Thoracic aorta (tissue), 2 donors: Measurements from ENCODE around the gene FGGY. TPM values are rescaled to one million over a fixed set of nuclear protein-coding genes. Genes with fewer than 3 reads are reported as not detected.

Experiments
- ATAC-seq: fragments of 150-250 bp; one replicate; pipeline ENCODE4 v1.8.0; 2017; ENCODE audit warnings: low read depth; ENCODE audit not compliant: insufficient number of reproducible peaks, low FRiP score
- DNase-seq: peaks from one replicate; pipeline ENCODE4 v3.0.0-alpha.2; 2020; ENCODE audit warnings: low spot score
- H3K27ac ChIP-seq, 2 donors: fragments of 200-600 bp; sonication (generic); 1 replicate in 1 of 2; 2 replicates in 1 of 2; pipeline ENCODE4 v1.5.1; 2016; ENCODE audit warnings: mild to moderate bottlenecking in 2 of 2, moderate library complexity in 2 of 2
- H3K27me3 ChIP-seq: fragments of 200-600 bp; sonication (generic); replicated peaks from 2 replicates; pipeline ENCODE4 v1.6.0; 2016; ENCODE audit warnings: mild to moderate bottlenecking; ENCODE audit not compliant: insufficient read depth
- H3K36me3 ChIP-seq: fragments of 200-600 bp; sonication (generic); one replicate; pipeline ENCODE4 v1.5.1; 2016
- H3K4me1 ChIP-seq, 2 donors: fragments of 200-600 bp; sonication (generic); 1 replicate in 1 of 2; 2 replicates in 1 of 2; pipeline versions ENCODE4 v1.5.1 to v1.6.0; 2016; ENCODE audit warnings: low read depth in 2 of 2, mild to moderate bottlenecking in 1 of 2; ENCODE audit not compliant: control insufficient read depth in 1 of 2
- H3K4me3 ChIP-seq: fragments of 200-600 bp; sonication (generic); 2 replicates; pipeline ENCODE4 v1.5.1; 2016; ENCODE audit warnings: mild to moderate bottlenecking
- H3K9me3 ChIP-seq: fragments of 200-600 bp; sonication (generic); 2 replicates; pipeline ENCODE4 v1.5.1; 2016
- total RNA-seq, 2 donors: library from RNA; depleted of rRNA; stranded (reverse); fragments of >200 nt; gene quantifications; one replicate each; pipeline versions ENCODE4 v1.1.0 to v1.2.3, GENCODE V29; 2016
- TF ChIP-seq, protein P1 (sequence below): fragments of 200-600 bp; sonication (generic); IDR thresholded peaks from one replicate; pipeline ENCODE4 v1.5.1; 2019; ENCODE audit warnings: antibody characterized with exemption

FGGY gene
- total RNA-seq, 2 donors from 2014 or later = 6.5 to 9.9 TPM

GRCh38 chr1:59342801-59343575, 46.1 kb downstream of the FGGY start:
- H3K27me3 ChIP-seq = no peaks in the 10 kb centered on the region
- no peaks in the 10 kb centered on the region for H3K9me3 ChIP-seq
- DNase-seq = no peak
- no peaks in the 10 kb centered on the region for H3K4me1 ChIP-seq
- no peaks in the 10 kb centered on the region for H3K36me3 ChIP-seq
- no peak overlapping the region for H3K4me3 ChIP-seq
- TF ChIP-seq, protein P1, sequence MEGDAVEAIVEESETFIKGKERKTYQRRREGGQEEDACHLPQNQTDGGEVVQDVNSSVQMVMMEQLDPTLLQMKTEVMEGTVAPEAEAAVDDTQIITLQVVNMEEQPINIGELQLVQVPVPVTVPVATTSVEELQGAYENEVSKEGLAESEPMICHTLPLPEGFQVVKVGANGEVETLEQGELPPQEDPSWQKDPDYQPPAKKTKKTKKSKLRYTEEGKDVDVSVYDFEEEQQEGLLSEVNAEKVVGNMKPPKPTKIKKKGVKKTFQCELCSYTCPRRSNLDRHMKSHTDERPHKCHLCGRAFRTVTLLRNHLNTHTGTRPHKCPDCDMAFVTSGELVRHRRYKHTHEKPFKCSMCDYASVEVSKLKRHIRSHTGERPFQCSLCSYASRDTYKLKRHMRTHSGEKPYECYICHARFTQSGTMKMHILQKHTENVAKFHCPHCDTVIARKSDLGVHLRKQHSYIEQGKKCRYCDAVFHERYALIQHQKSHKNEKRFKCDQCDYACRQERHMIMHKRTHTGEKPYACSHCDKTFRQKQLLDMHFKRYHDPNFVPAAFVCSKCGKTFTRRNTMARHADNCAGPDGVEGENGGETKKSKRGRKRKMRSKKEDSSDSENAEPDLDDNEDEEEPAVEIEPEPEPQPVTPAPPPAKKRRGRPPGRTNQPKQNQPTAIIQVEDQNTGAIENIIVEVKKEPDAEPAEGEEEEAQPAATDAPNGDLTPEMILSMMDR = no peak
- no peak for ATAC-seq
- no peak overlapping the region for H3K27ac ChIP-seq

DNA sequence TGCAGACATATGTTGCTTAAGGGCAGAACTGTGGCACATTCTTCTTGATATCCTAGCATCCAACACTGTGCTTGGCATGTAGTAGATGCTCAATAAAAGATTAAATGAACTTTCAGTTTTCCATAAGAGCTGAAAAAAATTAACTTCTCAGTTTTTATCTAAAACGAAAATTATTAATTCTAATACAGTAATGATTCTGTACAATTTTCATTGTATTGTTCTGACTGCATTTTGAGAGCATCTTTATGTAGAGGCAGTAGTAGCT, 46.6 kb downstream of the FGGY start:
- H3K36me3 ChIP-seq = no peaks in the 10 kb centered on the region
- no peaks in the 10 kb centered on the region for H3K4me1 ChIP-seq
- DNase-seq (no peak), ATAC-seq (no peak)
- no peak overlapping the region for H3K4me3 ChIP-seq
- no peaks in the 10 kb centered on the region for H3K9me3 ChIP-seq
- no peaks in the 10 kb centered on the region for H3K27me3 ChIP-seq
- TF ChIP-seq, protein P1 = no peak
- H3K27ac ChIP-seq = no peak overlapping the region

- DNase-seq = no peak
- no peaks in the 10 kb centered on the region for H3K4me1 ChIP-seq
- ATAC-seq = no peak
- no peaks in the 10 kb centered on the region for H3K27me3 ChIP-seq
- TF ChIP-seq, protein P1 = no peak
- H3K9me3 ChIP-seq = no peaks in the 10 kb centered on the region
- no peak overlapping the region for H3K27ac ChIP-seq
- no peak overlapping the region for H3K4me3 ChIP-seq
- no peaks in the 10 kb centered on the region for H3K36me3 ChIP-seq
These were observed 48.3 kb downstream of the FGGY start for GRCh38 chr1:59345221-59345620.

- no peak for ATAC-seq
- Histone ChIP-seq H3K27me3 (no peaks in the 10 kb centered on the region), H3K27ac (no peak overlapping the region), H3K4me3 (no peak overlapping the region), H3K36me3 (no peaks in the 10 kb centered on the region), H3K4me1 (no peaks in the 10 kb centered on the region), H3K9me3 (no peaks in the 10 kb centered on the region)
- no peak for DNase-seq
- TF ChIP-seq, protein P1 = no peak
These were observed 49.5 kb downstream of the FGGY start for GRCh38 chr1:59346429-59346828.

DNA sequence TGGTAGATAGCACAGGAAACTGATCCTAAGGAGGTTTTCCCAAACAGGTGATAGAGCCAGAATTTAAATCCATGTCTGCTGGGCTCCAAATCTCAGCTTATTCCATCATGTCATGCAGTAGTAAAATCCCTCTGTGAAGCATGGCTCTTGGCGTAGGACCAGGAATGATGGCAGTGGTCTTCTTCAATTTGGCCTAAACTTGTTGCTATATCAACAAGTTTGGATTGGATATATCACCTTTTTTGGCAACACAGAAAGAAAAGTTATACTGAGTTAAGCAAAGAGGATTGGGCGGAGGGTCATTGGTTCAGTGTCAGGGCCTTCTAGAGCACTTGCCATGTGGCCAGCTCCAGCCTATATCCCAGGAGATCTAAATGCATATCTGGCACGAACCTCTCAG, 52.2 kb downstream of the FGGY start:
- ATAC-seq = no peak
- no peaks in the 10 kb centered on the region for H3K27me3 ChIP-seq
- no peaks in the 10 kb centered on the region for H3K36me3 ChIP-seq
- H3K9me3 ChIP-seq = no peaks in the 10 kb centered on the region
- no peak overlapping the region for H3K27ac ChIP-seq
- TF ChIP-seq, protein P1 = no peak
- H3K4me1 ChIP-seq = no peaks in the 10 kb centered on the region
- DNase-seq = no peak
- no peak overlapping the region for H3K4me3 ChIP-seq
